GM23248 (cell line): Measurements from ENCODE around the gene SCN9A.
"Not testable (repeated sequence)": the region's sequence is repeated elsewhere in the genome, so short reads cannot be mapped to it uniquely, and the experiment has no call there.

ENCODE experiments used
- EZH2 ChIP-seq: fragments of 200-600 bp; sonication (generic); IDR thresholded peaks from 2 replicates; pipeline ENCODE4 v1.6.1; 2018; ENCODE audit warnings: antibody characterized with exemption, mild to moderate bottlenecking; ENCODE audit not compliant: insufficient read depth, poor library complexity, severe bottlenecking
- EZH2phosphoT487 ChIP-seq: fragments of 200-600 bp; sonication (generic); IDR thresholded peaks from 2 replicates; pipeline ENCODE4 v1.6.1; 2018; ENCODE audit warnings: antibody characterized with exemption, moderate library complexity, mild to moderate bottlenecking, low read depth; ENCODE audit not compliant: insufficient read depth

GRCh38 chr2:166407746-166408145 is 32.0 kb upstream of the SCN9A start:
- not testable (repeated sequence) for TF ChIP-seq EZH2, EZH2phosphoT487
